Measurements from ENCODE around the gene DAAM2. TPM values are rescaled to one million over a fixed set of nuclear protein-coding genes. Genes with fewer than 3 reads are reported as not detected.

Gene DAAM2
- polyA plus RNA-seq, 1 donor (not counting 4 experiments of a cell fraction or from before 2014, with no cell fraction given): not detected

- FAIRE-seq: no peak
Observed at GRCh38 chr6:39772559-39773273, 19.5 kb upstream of the DAAM2 start.

DNA sequence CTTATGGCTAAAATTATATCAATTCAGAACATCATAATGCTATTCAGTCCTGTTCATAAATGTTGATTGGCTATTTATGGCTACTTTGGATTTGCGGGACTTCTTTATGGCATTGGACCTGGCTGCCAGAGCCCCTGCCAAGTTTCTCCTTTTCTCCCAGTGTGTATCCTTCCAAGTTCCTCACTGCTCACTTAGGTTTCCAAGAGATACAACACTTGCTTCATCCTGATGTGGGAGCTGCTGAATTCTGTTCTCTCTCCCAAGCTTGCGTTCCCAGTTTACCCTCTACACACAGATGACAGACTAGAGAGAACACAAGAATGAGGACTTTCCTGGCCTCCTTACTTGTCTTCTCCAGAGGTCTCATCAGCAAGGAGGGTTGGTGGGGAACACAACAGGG, 18.4 kb upstream of the DAAM2 start:
- no peaks in the 10 kb centered on the region for H3K27me3 ChIP-seq (ENCODE audit: control insufficient read depth, extremely low read depth, insufficient read depth, low read length)
- H3K9ac ChIP-seq (ENCODE audit: control insufficient read depth, extremely low read depth, insufficient read depth, low read length): no peak overlapping the region
- no peak overlapping the region for H3K27ac ChIP-seq (ENCODE audit: control insufficient read depth, insufficient read depth, low read length)
- TF ChIP-seq EZH2 (IDR thresholded peaks at IDR 0.05; ENCODE audit: low read length): no peak
- TF ChIP-seq, protein P1, sequence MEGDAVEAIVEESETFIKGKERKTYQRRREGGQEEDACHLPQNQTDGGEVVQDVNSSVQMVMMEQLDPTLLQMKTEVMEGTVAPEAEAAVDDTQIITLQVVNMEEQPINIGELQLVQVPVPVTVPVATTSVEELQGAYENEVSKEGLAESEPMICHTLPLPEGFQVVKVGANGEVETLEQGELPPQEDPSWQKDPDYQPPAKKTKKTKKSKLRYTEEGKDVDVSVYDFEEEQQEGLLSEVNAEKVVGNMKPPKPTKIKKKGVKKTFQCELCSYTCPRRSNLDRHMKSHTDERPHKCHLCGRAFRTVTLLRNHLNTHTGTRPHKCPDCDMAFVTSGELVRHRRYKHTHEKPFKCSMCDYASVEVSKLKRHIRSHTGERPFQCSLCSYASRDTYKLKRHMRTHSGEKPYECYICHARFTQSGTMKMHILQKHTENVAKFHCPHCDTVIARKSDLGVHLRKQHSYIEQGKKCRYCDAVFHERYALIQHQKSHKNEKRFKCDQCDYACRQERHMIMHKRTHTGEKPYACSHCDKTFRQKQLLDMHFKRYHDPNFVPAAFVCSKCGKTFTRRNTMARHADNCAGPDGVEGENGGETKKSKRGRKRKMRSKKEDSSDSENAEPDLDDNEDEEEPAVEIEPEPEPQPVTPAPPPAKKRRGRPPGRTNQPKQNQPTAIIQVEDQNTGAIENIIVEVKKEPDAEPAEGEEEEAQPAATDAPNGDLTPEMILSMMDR (optimal IDR thresholded peaks at IDR 0.05 in 1 of 3, IDR thresholded peaks at IDR 0.05 in 1 of 3, conservative IDR thresholded peaks at IDR 0.05 in 1 of 3; ENCODE audit: extremely low read depth in 1 of 3, insufficient read depth in 2 of 3, low read length in 3 of 3): no peak
- no peak overlapping the region for H2AFZ ChIP-seq (ENCODE audit: control insufficient read depth, low read length)
- FAIRE-seq (no peak), DNase-seq (ENCODE audit: low read depth, low spot score) (no peak)
- no peaks in the 10 kb centered on the region for H3K9me1 ChIP-seq (ENCODE audit: control insufficient read depth, extremely low read depth, insufficient read depth, low read length)
- dilution Hi-C loops (cut with MboI; ENCODE audit: extremely low pct_ligation_motif_present, low sequenced_read_pairs): no loop called here
- no peak overlapping the region for H3K4me2 ChIP-seq (ENCODE audit: control insufficient read depth, extremely low read depth, insufficient read depth, low read depth, low read length)
- H3K36me3 ChIP-seq (ENCODE audit: control insufficient read depth in 2 of 2, extremely low read depth in 1 of 2, insufficient read depth in 2 of 2, low read length in 2 of 2): no peaks in the 10 kb centered on the region
- H3K9me3 ChIP-seq (ENCODE audit: control insufficient read depth, low read depth, low read length): no peaks in the 10 kb centered on the region
- no peaks in the 10 kb centered on the region for H3K79me2 ChIP-seq (ENCODE audit: control insufficient read depth, insufficient read depth, low read length)
- H3K4me1 ChIP-seq (ENCODE audit: control insufficient read depth, extremely low read depth, insufficient read depth, low read length): no peaks in the 10 kb centered on the region
- H3K4me3 ChIP-seq (ENCODE audit: control insufficient read depth in 2 of 3, extremely low read depth in 1 of 3, insufficient read depth in 2 of 3, low read depth in 1 of 3, low read length in 3 of 3): no peak overlapping the region
- no peaks in the 10 kb centered on the region for H4K20me1 ChIP-seq (ENCODE audit: control insufficient read depth, extremely low read depth, insufficient read depth, low read length)

More at GRCh38 chr6:39772559-39773273, 19.5 kb upstream of the DAAM2 start:
- no peak for TF ChIP-seq EZH2 (IDR thresholded peaks at IDR 0.05; ENCODE audit: low read length)
- TF ChIP-seq, protein P1 (optimal IDR thresholded peaks at IDR 0.05 in 1 of 3, IDR thresholded peaks at IDR 0.05 in 1 of 3, conservative IDR thresholded peaks at IDR 0.05 in 1 of 3; ENCODE audit: extremely low read depth in 1 of 3, insufficient read depth in 2 of 3, low read length in 3 of 3): no peak
- Histone ChIP-seq H3K4me2 (ENCODE audit: control insufficient read depth, extremely low read depth, insufficient read depth, low read depth, low read length) (no peak overlapping the region), H3K4me3 (ENCODE audit: control insufficient read depth in 2 of 3, extremely low read depth in 1 of 3, insufficient read depth in 2 of 3, low read depth in 1 of 3, low read length in 3 of 3) (no peak overlapping the region), H3K27ac (ENCODE audit: control insufficient read depth, insufficient read depth, low read length) (no peak overlapping the region), H3K79me2 (ENCODE audit: control insufficient read depth, insufficient read depth, low read length) (no peaks in the 10 kb centered on the region), H3K4me1 (ENCODE audit: control insufficient read depth, extremely low read depth, insufficient read depth, low read length) (no peaks in the 10 kb centered on the region), H3K9ac (ENCODE audit: control insufficient read depth, extremely low read depth, insufficient read depth, low read length) (no peak overlapping the region), H3K36me3 (ENCODE audit: control insufficient read depth in 2 of 2, extremely low read depth in 1 of 2, insufficient read depth in 2 of 2, low read length in 2 of 2) (no peaks in the 10 kb centered on the region), H2AFZ (ENCODE audit: control insufficient read depth, low read length) (no peak overlapping the region), H4K20me1 (ENCODE audit: control insufficient read depth, extremely low read depth, insufficient read depth, low read length) (no peaks in the 10 kb centered on the region), H3K9me3 (ENCODE audit: control insufficient read depth, low read depth, low read length) (no peaks in the 10 kb centered on the region), H3K27me3 (ENCODE audit: control insufficient read depth, extremely low read depth, insufficient read depth, low read length) (no peaks in the 10 kb centered on the region), H3K9me1 (ENCODE audit: control insufficient read depth, extremely low read depth, insufficient read depth, low read length) (no peaks in the 10 kb centered on the region)
- dilution Hi-C loops (cut with MboI; ENCODE audit: extremely low pct_ligation_motif_present, low sequenced_read_pairs): no loop called here
- DNase-seq (ENCODE audit: low read depth, low spot score): no peak
